ENCODE data around the gene TAPBP.
A peak's percentile ranks its signal among the peaks of the same experiment; 100 is the strongest.
"Not testable (repeated sequence)": the region's sequence is repeated elsewhere in the genome, so short reads cannot be mapped to it uniquely, and the experiment has no call there.

TAPBP gene

GRCh38 chr6:33277663-33278391 is 36.1 kb downstream of the TAPBP start:
- DNase-seq (ENCODE audit: low read depth in 2 of 2) = no peak

DNA sequence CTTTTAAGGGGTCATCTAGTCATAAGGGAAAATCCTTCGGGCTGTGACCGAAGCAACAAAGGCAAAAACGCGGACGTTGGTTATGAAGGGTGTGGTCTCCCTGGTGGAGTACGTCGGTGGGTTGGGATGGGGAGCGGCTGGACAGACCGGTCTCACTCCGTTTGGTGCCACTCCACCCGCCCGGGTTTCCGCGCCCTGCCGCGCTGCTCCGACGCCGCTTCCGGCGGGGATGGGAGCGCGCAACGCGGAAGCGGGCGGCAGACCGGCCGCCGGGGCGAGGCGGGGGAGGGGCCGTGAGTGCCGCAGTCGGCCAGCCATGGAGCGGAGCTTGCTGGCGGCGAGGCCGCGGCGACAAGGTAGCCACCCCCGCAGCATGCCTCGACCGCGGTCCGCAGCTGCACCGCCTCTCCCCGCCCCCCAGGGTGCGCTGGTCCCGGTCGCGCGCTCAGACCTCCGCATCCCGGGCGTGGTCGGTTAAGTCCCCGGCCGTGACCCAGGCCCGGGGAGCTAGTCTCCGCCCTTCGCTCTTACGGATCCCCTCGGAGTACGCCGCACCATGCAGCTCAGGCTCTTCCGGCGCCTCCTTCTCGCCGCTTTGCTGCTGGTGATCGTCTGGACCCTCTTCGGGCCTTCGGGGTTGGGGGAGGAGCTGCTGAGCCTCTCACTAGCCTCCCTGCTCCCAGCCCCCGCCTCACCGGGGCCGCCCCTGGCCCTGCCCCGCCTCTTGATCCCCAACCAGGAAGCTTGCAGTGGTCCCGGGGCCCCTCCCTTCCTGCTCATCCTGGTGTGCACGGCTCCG is 36.8 kb downstream of the TAPBP start, which contains the start of gene B3GALT4:
TSS of gene B3GALT4 (plus strand) at position 260 of the 799 bp plus-strand sequence. CDS start at position 557, 297 bp downstream.
- DNase-seq (ENCODE audit: low read depth in 2 of 2) = peak; percentile 57 to 72

- no peak for DNase-seq (ENCODE audit: low read depth in 2 of 2)
These were observed 37.4 kb downstream of the TAPBP start for GRCh38 chr6:33276581-33276863.

GRCh38 chr6:33275795-33276580 is 37.9 kb downstream of the TAPBP start:
- not testable (repeated sequence) for DNase-seq (ENCODE audit: low read depth in 2 of 2)

- DNase-seq (ENCODE audit: low read depth in 2 of 2) = no peak
These were observed 39.7 kb downstream of the TAPBP start for GRCh38 chr6:33273924-33274902.

GRCh38 chr6:33273129-33273923 is 40.6 kb downstream of the TAPBP start:
- DNase-seq (ENCODE audit: low read depth in 2 of 2) = no peak

DNA sequence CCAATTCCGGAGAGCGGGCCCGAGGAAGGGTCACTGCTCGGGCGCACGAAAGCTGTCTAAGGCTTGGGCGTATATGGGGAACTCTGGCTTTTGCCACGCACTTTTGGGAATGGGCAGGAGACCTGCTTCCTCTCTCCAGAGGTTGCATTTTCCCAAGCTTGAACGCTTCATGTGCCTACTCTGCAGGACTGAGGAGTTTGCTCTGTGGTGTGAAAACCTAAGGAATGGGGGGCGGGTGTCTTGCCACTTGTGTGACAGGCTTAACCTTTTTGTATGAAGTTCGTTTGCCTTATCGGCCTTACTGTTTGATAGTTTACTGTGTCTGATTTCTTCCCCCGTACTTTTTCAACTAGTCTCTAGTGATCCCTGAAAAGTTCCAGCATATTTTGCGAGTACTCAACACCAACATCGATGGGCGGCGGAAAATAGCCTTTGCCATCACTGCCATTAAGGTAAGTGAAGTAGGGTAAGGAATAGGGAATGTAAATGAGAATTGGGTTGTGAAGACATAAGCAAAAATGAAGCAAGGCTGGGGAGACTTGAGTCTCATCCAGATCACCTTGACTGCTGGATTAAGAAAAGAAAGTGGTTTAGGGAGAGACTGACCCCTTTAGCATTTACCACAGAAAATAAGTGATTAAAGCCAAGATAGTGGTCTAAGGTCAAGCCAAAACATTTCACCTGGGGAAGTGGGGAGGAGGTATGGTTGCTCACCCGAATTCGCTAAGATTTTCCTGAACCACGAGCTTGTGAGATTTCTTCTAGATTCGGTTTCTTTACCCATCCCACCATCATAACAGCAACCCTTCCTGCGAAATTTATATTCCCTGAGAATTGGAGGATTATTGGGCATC is 41.4 kb downstream of the TAPBP start:
- no peak for DNase-seq (ENCODE audit: low read depth in 2 of 2)

- DNase-seq (ENCODE audit: low read depth in 2 of 2) = peak; percentile 70 to 89
These were observed 42.2 kb downstream of the TAPBP start, which contains the start of the genes RPS18 and VPS52 for GRCh38 chr6:33271468-33272274. Gene RPS18 (plus strand): TSS chr6:33272075. CDS start chr6:33272120, 45 bp downstream. Gene VPS52 (minus strand): TSS chr6:33271876. CDS start chr6:33271675, 201 bp downstream.

DNA sequence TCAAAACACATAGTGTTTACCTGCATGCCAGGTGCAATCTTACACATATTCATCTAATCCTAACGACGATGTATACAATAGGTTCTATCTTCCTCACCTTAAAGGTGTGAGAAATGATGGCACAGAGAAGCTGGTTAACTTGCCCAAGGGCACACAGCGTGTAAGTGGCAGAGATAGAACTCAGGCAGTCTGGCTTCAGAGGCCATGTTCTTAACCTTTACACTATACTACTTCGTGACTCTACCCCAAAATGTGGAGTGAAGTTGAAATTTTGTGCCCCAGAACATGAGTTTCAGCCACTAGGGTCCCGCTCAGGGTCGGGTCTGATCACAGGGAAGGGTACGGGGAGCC is 42.8 kb downstream of the TAPBP start:
- no peak for DNase-seq (ENCODE audit: low read depth in 2 of 2)

GRCh38 chr6:33264015-33264414 is 49.9 kb downstream of the TAPBP start:
- no peak for DNase-seq (ENCODE audit: low read depth in 2 of 2)

GRCh38 chr6:33262490-33262889 is 51.4 kb downstream of the TAPBP start:
- not testable (repeated sequence) for DNase-seq (ENCODE audit: low read depth in 2 of 2)

GRCh38 chr6:33259032-33259431 is 54.8 kb downstream of the TAPBP start:
- DNase-seq (ENCODE audit: low read depth in 2 of 2) = no peak

- no peak for DNase-seq (ENCODE audit: low read depth in 2 of 2)
These were observed 59.3 kb downstream of the TAPBP start for GRCh38 chr6:33254591-33254990.

DNA sequence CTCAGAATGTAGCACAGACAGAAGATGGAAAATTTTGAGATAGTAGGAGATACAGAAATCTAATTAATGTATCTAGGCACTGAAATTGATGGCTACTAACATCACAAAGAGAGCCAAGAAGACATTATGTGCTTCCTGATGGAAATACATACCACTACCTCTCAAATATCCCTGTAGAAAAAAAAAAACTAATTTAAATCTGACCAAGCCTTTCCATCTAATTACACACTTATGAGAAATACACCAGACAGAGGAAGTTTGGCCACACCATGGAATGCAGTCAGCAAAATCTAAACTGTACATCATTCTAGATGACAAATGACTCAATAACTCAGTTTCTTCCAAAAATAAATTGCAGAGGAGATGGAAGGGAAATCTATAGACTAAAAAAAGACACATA is 61.1 kb downstream of the TAPBP start:
- no peak for DNase-seq (ENCODE audit: low read depth in 2 of 2)

- DNase-seq (ENCODE audit: low read depth in 2 of 2) = no peak
These were observed 62.4 kb downstream of the TAPBP start for GRCh38 chr6:33251395-33252012.

DNA sequence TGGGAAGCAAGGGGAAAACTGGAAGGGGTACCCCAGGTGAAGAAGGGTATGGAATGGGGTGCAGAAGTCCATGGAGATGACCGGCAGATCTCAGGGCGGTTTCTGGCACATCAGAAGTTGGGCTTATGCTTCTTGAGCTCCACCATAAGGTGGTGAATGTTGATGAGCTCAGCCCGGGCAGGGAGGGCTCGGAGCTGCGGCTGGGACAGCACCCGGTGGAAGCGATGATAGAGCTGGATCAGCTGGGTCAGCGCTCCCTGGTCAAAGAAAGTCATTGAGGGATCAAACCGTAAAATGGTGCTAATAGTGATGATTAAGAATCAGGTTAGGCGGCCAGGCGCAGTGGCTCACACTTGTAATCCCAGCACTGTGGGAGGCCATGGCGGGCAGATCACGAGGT is 63.1 kb downstream of the TAPBP start:
- DNase-seq (ENCODE audit: low read depth in 2 of 2) = no peak

DNA sequence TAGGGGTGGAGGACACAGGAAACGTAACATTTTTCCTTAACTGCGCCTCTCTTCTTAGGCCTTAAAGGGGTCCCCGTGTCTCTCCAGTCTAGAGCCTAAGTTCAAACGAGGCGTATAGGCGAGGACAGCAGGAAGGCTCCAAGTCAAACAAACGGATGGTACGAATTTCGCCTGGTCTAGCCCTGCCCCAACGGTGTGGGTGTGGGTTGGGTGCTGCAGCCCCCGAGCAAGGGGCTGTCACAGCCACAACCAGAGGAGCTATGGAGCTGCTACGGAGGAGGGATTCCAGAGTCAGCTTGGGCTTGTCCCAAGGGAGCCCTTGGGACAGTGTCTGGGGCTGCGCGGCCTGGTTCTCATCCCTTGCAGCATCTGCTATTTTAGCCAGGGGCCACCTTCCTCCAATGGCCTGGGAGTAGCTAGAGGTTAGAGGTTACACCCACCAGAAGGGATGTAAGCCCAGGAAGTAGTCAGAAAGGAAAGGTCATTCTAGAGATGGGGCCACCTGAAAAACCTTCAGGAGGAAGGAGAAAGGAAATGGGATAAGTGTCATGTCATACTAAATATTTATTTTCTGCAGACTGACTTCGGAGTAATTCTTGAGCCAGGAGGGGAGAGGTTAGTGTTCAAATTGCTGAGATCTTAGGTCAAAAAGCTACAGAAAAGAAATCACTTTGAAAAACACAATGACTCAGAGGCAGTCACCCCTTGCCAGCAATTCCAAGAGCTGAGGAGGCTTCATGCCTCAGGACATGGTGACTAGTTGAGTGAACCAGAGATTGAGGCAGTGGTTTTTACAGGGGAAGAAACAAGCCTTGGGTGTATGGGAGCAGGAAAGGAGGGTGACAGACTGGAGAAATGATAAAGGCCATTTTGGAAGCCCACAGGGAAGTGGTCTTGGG is 63.9 kb downstream of the TAPBP start:
- no peak for DNase-seq (ENCODE audit: low read depth in 2 of 2)

Measured in stimulated activated CD4-positive, alpha-beta T cell treated with anti-CD3 and anti-CD28 coated beads, Interleukin-1b, Interleukin-23, amount 100 ng/mL, for 4 hours (primary cell).